IPS DF 6.9 (cell line): Measurements from ENCODE around the gene LKAAEAR1.

ENCODE experiments used
- DNase-seq: peaks from one replicate; pipeline ENCODE4 v3.0.0-alpha.2; 2013; ENCODE audit warnings: low read depth, low spot score
- H3K27ac ChIP-seq: one replicate; pipeline ENCODE4 v1.5.1; 2013; ENCODE audit warnings: low read length, control low read depth
- H3K27me3 ChIP-seq: 2 replicates; pipeline ENCODE4 v1.6.1; 2013; ENCODE audit warnings: mild to moderate bottlenecking, low read length; ENCODE audit not compliant: control insufficient read depth, insufficient read depth
- H3K36me3 ChIP-seq: 2 replicates; pipeline ENCODE4 v1.6.1; 2013; ENCODE audit warnings: low read length; ENCODE audit not compliant: control insufficient read depth, insufficient read depth
- H3K4me1 ChIP-seq: 2 replicates; pipeline ENCODE4 v1.6.1; 2013; ENCODE audit warnings: low read length; ENCODE audit not compliant: control insufficient read depth, insufficient read depth
- H3K4me3 ChIP-seq: 2 replicates; pipeline ENCODE4 v1.5.1; 2013; ENCODE audit warnings: mild to moderate bottlenecking, low read length
- H3K9me3 ChIP-seq: 2 replicates; pipeline ENCODE4 v1.6.1; 2013; ENCODE audit warnings: low read length, inconsistent platforms; ENCODE audit not compliant: control insufficient read depth, insufficient read depth
- WGBS: extraction: QIAGEN DNeasy Blood & Tissue Kit; methylation state at CpG from one replicate; pipeline ENCODE4 v1.1.7; 2013; ENCODE audit warnings: mixed read lengths, missing lambda C conversion rate; ENCODE audit not compliant: insufficient read length, insufficient coverage; 5-methylcytosine and 5-hydroxymethylcytosine counted together

LKAAEAR1 gene

DNA sequence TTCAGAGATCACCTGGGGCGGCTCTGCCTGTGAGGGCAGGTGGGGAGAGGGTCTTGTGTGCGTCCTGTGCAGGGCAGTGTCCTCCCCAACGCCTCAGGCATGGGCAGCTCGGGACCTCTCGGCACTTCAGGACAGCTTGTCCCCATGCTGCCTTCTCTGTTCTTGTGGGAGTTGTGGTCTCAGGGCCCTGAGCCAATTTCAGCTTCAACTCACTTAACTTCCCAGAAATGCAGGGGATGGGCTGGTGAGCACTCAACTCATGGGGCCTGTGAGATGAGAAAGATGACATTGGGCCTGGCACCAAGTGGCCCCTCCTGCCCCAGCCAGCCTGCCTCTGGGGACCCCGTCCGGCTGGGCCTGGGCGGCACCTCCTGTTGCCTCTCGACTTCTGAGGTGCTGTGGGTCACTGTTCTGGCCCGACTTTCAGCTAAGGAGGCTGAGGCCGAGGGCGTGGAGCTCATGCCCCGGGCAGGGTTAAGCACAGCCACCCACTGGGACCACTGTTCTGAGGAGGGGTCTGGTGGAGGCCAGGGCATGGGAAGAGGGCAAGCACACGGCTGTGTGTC lies 11.6 kb downstream of the LKAAEAR1 start:
- peaks cover 8% of the 10 kb centered on the region for H3K4me1 ChIP-seq
- H3K4me3 ChIP-seq, result no peak overlapping the region
- no CpG with 5 or more reads among the region's 14 CpGs for WGBS
- no peaks in the 10 kb centered on the region for H3K27me3 ChIP-seq
- no peak overlapping the region for H3K27ac ChIP-seq
- DNase-seq, result no peak
- no peaks in the 10 kb centered on the region for H3K36me3 ChIP-seq
- no peaks in the 10 kb centered on the region for H3K9me3 ChIP-seq

DNA sequence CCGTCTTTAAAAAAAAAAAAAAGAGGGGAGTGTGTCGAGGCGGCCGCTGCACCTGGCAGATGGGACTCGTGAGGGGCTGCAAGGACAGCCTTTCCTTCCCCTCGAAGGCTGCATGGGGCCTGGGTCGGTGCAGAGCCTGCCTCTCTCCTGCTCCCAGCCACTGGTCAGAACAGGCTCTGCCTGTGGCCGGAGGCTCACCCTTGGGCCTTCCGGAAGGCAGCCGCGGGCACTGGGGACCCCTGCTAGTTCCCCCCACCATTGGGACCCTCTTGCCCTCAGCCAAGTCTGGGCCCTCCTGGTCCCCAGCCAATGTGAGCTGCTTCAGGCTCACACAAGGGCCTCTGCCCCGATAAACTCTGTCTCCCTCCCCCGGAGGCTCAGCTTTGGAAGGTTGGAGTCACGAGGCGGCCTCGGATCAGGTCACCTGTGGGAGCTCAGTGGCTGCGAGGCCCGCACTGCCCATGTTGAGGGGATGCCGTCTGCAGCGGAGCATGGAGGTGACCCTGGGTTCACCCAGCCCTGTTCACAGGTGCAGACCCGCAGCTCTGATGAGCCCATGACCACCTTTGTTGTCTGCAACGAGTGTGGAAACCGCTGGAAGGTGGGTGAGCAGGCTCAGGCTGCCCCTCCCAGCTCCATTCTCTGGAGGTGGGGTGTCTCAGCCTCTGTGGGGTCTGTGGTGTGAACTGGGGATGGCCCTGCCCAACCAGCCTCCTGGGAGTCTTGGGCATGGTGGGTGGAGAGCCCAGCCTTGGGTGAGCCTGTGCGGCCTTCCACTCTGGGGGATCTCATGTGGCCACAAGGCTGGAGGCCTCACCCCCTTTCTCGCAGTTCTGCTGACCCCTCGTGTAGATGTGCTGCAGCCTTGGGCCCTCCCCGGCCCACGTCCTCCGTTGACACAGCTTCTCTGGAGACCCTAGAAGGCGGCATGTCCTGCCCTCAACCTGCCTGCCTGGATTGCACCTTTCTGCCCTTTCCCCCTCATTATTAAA lies 12.6 kb downstream of the LKAAEAR1 start:
- WGBS, result no CpG with 5 or more reads among the region's 30 CpGs
- no peak for DNase-seq
- Histone ChIP-seq H3K36me3 (no peaks in the 10 kb centered on the region), H3K4me1 (peaks cover 8% of the 10 kb centered on the region), H3K27me3 (no peaks in the 10 kb centered on the region), H3K27ac (no peak overlapping the region), H3K9me3 (no peaks in the 10 kb centered on the region), H3K4me3 (no peak overlapping the region)

DNA sequence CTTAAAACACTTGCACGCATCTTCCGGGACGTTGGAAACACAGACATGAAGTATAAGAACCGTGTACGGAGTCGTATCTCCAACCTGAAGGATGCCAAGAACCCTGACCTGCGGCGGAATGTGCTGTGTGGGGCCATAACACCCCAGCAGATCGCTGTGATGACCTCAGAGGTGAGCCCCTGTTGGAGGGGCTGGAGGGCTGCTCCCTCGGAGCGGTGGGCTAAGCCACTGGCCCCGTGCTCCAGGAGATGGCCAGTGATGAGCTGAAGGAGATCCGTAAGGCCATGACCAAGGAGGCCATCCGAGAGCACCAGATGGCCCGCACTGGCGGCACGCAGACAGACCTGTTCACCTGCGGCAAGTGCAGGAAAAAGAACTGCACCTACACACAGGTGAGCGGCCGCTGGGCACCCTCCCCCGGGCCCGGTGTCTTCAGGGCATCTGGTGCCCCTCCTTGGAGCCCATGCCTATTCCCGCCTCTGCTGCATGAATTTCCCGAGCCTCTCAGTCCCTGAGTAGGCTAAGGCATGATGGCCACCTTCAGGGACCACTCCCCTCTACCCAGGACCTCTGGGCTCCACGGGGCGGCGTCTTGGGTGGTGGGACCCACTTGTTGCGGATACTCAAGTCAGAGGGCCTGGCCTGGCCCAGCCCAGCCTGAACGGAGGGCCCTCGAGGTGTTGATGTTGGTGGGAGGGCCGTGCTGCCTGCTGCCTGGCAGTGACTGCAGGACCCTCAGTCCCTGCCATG lies 13.8 kb downstream of the LKAAEAR1 start:
- DNase-seq, result no peak
- no peaks in the 10 kb centered on the region for H3K36me3 ChIP-seq
- H3K27me3 ChIP-seq, result no peaks in the 10 kb centered on the region
- no CpG with 5 or more reads among the region's 31 CpGs for WGBS
- no peak overlapping the region for H3K4me3 ChIP-seq
- H3K27ac ChIP-seq, result no peak overlapping the region
- peaks cover 10% of the 10 kb centered on the region for H3K4me1 ChIP-seq
- no peaks in the 10 kb centered on the region for H3K9me3 ChIP-seq

DNA sequence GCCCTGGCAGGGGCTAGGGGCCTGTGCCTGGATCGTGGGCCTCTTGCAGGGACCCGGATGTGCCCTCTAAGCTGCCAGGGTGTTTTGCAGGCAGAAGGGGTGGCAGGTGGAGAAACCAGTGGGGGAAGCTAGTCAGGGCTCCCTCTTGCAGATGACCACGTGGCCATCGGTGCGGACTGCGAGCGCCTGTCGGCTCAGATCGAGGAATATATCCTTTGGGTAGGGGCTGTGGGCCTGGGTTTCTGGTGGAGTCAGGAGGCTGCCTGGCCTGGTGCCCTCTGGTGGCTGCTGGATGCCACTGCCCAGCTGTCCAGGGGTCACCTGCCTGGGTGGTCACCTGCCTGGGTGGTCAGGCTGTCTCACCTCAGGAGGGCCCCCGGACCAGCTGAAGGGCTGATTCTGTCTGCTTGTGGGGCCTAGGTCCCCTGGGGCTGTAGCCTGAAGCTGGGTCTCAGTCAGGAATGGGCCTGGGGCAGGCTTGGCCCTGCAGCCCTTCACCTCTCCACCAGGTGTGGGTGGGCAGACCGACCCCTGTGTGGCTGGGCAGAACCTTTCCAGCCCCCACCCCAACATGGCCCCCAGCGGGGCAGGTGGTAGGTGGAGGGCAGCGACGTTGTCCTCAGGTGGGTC lies 14.5 kb downstream of the LKAAEAR1 start:
- no CpG with 5 or more reads among the region's 14 CpGs for WGBS
- no peak overlapping the region for H3K4me3 ChIP-seq
- DNase-seq, result no peak

DNA sequence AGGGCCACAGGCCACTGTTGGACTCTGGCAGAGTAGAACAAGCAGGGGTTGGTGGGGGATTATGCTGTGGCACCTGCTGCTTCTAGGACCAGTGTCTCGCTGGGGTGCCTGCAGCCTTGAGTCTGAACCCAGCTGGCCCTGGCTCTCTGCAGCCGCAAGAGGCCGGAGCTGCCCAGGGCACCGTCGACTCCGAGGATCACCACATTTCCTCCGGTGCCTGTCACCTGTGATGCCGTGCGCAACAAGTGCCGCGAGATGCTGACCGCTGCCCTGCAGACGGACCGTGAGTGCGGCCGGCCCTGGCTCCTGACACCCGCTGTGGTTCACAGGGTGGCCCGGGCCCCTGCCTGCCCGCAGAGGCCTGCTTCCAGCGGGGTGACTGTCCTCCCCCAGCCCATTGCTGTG lies 15.0 kb downstream of the LKAAEAR1 start:
- Histone ChIP-seq H3K36me3 (no peaks in the 10 kb centered on the region), H3K27me3 (no peaks in the 10 kb centered on the region), H3K9me3 (no peaks in the 10 kb centered on the region), H3K4me1 (peaks cover 10% of the 10 kb centered on the region), H3K27ac (no peak overlapping the region), H3K4me3 (no peak overlapping the region)
- WGBS, result no CpG with 5 or more reads among the region's 20 CpGs
- DNase-seq, result no peak

More for the DNA sequence above, 14.5 kb downstream of the LKAAEAR1 start:
- H3K9me3 ChIP-seq, result no peaks in the 10 kb centered on the region
- H3K36me3 ChIP-seq, result no peaks in the 10 kb centered on the region
- peaks cover 10% of the 10 kb centered on the region for H3K4me1 ChIP-seq
- H3K27me3 ChIP-seq, result no peaks in the 10 kb centered on the region
- no peak overlapping the region for H3K27ac ChIP-seq

DNA sequence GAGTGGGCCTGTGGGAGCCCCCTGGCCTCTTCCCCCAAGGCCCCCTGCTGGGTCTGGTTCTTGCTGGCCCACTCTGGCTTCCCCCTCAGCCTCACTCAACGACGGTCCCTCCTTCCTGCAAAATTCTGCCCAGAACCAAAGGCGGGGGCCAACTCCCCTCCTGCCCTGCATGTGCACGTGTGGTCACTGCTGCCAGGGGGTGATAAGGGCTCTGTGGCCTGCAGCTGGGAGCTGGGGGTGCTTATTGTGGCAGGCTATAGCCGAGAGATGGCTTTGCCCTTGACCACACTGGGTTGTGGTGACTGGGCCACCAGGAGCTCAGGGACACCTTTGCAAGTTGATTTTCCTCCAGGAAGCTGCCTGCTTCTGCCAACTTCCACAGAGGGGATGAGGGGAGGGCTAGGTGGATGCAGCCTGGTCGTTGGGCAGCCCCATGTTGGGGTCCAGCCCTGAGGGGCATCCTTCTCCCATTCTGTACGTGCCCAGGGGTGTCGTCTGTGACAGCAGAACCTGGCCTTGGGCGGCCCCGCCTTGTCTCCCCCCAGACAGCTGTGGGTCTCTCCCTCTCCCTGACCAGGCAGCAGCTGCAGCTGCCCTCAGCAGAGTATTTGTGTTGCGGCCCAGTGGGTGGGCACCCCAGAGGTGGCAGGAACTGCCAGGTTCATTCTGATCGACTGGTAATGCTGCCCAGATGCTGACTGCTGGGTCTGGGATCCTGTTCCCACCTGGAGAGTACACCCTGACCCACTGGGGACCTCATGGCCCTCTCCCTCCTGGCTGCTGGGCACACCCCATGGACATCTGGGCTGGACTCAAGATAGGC lies 15.6 kb downstream of the LKAAEAR1 start:
- Histone ChIP-seq H3K9me3 (no peaks in the 10 kb centered on the region), H3K36me3 (no peaks in the 10 kb centered on the region), H3K27ac (no peak overlapping the region), H3K4me3 (no peak overlapping the region), H3K27me3 (no peaks in the 10 kb centered on the region), H3K4me1 (peaks cover 10% of the 10 kb centered on the region)
- no peak for DNase-seq
- WGBS, result no CpG with 5 or more reads among the region's 12 CpGs

DNA sequence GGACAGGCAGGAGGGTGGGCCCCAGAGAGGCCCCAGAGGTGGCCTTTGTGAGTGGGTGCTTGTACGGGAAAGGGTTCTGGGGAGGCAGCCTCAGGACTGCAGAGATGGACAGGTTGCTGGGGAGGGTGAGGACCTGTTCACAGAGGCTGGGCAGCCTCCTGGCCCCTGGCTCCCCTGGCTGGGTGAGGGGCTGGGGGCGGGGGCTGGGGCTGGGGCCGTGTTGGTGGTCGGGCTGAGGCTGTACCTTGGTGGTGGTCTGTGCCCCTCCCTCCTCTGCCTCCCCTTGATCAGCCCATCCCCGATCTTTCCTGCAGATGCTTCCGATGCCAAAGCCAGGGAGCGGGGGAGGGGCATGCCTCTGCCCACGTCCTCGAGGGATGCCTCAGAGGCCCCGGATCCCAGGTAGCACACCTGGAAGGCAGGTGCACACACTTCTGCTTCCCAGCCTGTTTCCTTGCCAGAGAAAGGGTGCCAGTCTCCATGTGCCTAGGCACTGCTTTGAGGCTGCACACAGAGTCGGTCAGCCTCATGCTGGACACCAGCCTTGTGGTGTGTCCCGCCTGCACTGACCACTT lies 16.4 kb downstream of the LKAAEAR1 start:
- Histone ChIP-seq H3K4me3 (no peak overlapping the region), H3K4me1 (peaks cover 10% of the 10 kb centered on the region)

DNA sequence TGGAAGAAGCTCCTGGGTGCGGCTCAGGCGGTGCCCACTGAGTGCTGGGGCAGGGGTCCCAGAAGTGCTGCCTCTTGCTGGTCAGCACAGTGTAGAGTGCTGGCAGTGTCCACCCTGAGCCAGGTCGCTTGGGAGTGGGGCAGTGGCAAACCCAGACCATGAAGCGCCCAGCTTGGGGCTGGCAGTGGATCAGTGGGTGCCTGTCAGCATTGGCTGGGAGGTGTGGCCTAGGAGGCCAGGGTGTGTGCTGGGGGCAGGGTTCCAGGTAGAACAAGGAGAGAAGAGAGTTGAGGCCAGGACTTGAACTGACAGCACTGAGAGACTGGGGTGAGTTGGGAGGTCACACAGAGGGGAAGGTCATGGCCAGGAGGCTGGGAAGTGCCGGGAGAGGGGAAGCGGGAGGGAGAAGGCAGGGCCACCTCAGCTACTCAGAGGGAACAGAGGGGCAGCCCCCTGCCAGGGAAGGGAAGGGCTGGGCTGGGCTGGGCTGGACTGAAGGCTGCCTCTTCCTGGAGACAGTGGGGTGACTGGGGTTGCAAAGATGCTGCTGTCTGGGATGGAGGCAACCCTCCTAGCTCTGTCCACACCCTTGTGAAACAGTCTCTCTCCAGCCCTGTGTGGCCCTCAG lies 17.1 kb downstream of the LKAAEAR1 start:
- no peak overlapping the region for H3K4me3 ChIP-seq
- no peak for DNase-seq
- peaks cover 10% of the 10 kb centered on the region for H3K4me1 ChIP-seq
- H3K9me3 ChIP-seq, result no peaks in the 10 kb centered on the region
- no peaks in the 10 kb centered on the region for H3K27me3 ChIP-seq
- no peak overlapping the region for H3K27ac ChIP-seq
- WGBS, result no CpG with 5 or more reads among the region's 6 CpGs
- no peaks in the 10 kb centered on the region for H3K36me3 ChIP-seq

More for the DNA sequence above, 16.4 kb downstream of the LKAAEAR1 start:
- no peaks in the 10 kb centered on the region for H3K36me3 ChIP-seq
- no peaks in the 10 kb centered on the region for H3K9me3 ChIP-seq
- WGBS, result no CpG with 5 or more reads among the region's 12 CpGs
- no peaks in the 10 kb centered on the region for H3K27me3 ChIP-seq
- no peak overlapping the region for H3K27ac ChIP-seq
- DNase-seq, result no peak

DNA sequence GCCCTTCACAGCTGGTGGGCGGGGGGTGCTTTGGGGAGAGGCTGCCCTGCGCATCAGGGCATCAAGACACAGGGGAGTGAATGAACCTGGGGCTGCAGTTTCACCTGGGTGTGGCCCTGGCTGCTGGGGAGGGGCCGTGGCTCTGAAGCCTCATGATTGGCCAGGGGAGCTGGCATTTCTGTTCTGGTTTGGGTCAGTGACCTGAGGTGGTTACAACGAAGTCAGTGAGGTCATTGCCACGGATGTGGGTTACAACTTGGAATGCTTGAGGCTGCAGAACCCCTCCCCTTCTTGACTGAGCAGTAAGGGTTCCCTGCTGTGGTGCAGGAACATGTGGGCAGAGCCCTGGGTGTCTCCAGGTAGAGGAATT lies 18.2 kb downstream of the LKAAEAR1 start:
- H3K4me3 ChIP-seq, result no peak overlapping the region
- WGBS, result no CpG with 5 or more reads among the region's 5 CpGs
- H3K36me3 ChIP-seq, result no peaks in the 10 kb centered on the region
- H3K27ac ChIP-seq, result no peak overlapping the region
- peaks cover 10% of the 10 kb centered on the region for H3K4me1 ChIP-seq
- H3K9me3 ChIP-seq, result no peaks in the 10 kb centered on the region
- no peaks in the 10 kb centered on the region for H3K27me3 ChIP-seq
- DNase-seq, result no peak
